GM12878 (cell line): ENCODE measurements around the gene SELENOW. TPM values are rescaled to one million over a fixed set of nuclear protein-coding genes. Genes with fewer than 3 reads are reported as not detected.

ENCODE experiments used
- ATAC-seq: fragments of 200-7000 bp; cut with Tn5 transposase; 3 replicates; pipeline ENCODE4 v1.9.1; 2020; ENCODE audit warnings: mild to moderate bottlenecking, moderate library complexity
- BruUV-seq: library from RNA; stranded (reverse); fragments of 400-500 nt; replicated peaks from 2 replicates; lab custom pipeline; 2021; lab: Mats Ljungman, UMichigan
- CTCF ChIA-PET: fragments of 300-600 bp; sonication (Branson Sonifier 250); formaldehyde crosslinking; extraction: SDS; loops from one replicate; lab custom pipeline; 2021; ENCODE audit warnings: inconsistent platforms; lab: Yijun Ruan, JAX
- POLR2A ChIA-PET: fragments of 350-600 bp; formaldehyde crosslinking; extraction: SDS; loops from one replicate; lab custom pipeline; 2021; ENCODE audit warnings: inconsistent platforms; lab: Charles Lee
- RAD21 ChIA-PET: fragments of 300-600 bp; sonication (Branson Sonifier 250); formaldehyde crosslinking; loops from one replicate; lab custom pipeline; 2023; ENCODE audit warnings: antibody characterized with exemption; ENCODE audit not compliant: unreplicated experiment; lab: Charles Lee
- SMC1A ChIA-PET: fragments of 300-600 bp; sonication (Branson Sonifier 250); formaldehyde crosslinking; loops from one replicate; lab custom pipeline; 2023; ENCODE audit not compliant: unreplicated experiment, uncharacterized antibody; lab: Charles Lee
- DNase-seq: peaks from one replicate; pipeline ENCODE4 v3.0.0-alpha.2; 2011; ENCODE audit warnings: low read depth, low spot score
- FAIRE-seq: peaks from 3 replicates; lab custom pipeline; 2011; peaks lifted over from hg19 to GRCh38; lab: Jason Lieb, UNC
- H2AFZ ChIP-seq: 2 replicates; pipeline ENCODE4 v1.6.0; 2011; ENCODE audit warnings: low read depth, low read length, control low read depth; ENCODE audit not compliant: control insufficient read depth
- H3K27ac ChIP-seq: 2 replicates; pipeline ENCODE4 v1.5.1; 2011; ENCODE audit warnings: control low read depth; ENCODE audit not compliant: control insufficient read depth, insufficient read depth
- H3K27me3 ChIP-seq, 2 experiments: replicated peaks in 1 of 2; 2 replicates each; pipeline versions ENCODE4 v1.6.0 to v1.6.1; 2011; ENCODE audit warnings: low read length in 1 of 2; ENCODE audit not compliant: control insufficient read depth in 2 of 2, insufficient read depth in 2 of 2
- H3K36me3 ChIP-seq, 2 experiments: 2 replicates each; pipeline ENCODE4 v1.5.1; 2011; ENCODE audit warnings: low read length in 1 of 2; ENCODE audit not compliant: control insufficient read depth in 2 of 2, insufficient read depth in 2 of 2
- H3K4me1 ChIP-seq: 2 replicates; pipeline ENCODE4 v1.6.1; 2011; ENCODE audit warnings: mild to moderate bottlenecking, low read length, moderate library complexity, mixed read lengths; ENCODE audit not compliant: control insufficient read depth, insufficient read depth
- H3K4me2 ChIP-seq: 2 replicates; pipeline ENCODE4 v1.6.0; 2011; ENCODE audit warnings: control low read depth; ENCODE audit not compliant: control insufficient read depth, insufficient read depth
- H3K4me3 ChIP-seq: fragments of 200-600 bp; sonication (generic); 2 replicates; pipeline ENCODE4 v1.5.1; 2016
- H3K79me2 ChIP-seq: 2 replicates; pipeline ENCODE4 v1.6.0; 2011; ENCODE audit warnings: low read length; ENCODE audit not compliant: control insufficient read depth, insufficient read depth
- H3K9ac ChIP-seq: 2 replicates; pipeline ENCODE4 v1.8.0; 2011; ENCODE audit warnings: low read length, control low read depth, mixed read lengths; ENCODE audit not compliant: control insufficient read depth, insufficient read depth
- H3K9me3 ChIP-seq: replicated peaks from 3 replicates; pipeline ENCODE4 v1.5.1; 2011; ENCODE audit warnings: mild to moderate bottlenecking, low read length; ENCODE audit not compliant: control insufficient read depth, insufficient read depth
- H4K20me1 ChIP-seq: 2 replicates; pipeline ENCODE4 v1.6.0; 2011; ENCODE audit not compliant: control insufficient read depth, insufficient read depth
- KDM1A ChIP-seq: fragments of 200-600 bp; sonication (generic); IDR thresholded peaks from 2 replicates; pipeline ENCODE4 v1.6.1; 2016; ENCODE audit warnings: borderline replicate concordance
- POLR2A ChIP-seq: IDR thresholded peaks from 2 replicates; pipeline ENCODE4 v1.6.1; 2011; ENCODE audit warnings: low read depth, mild to moderate bottlenecking, low read length
- RAD51 ChIP-seq: fragments of 450-650 bp; IDR thresholded peaks from 2 replicates; pipeline ENCODE4 v1.6.1; 2016; ENCODE audit warnings: moderate library complexity, mild to moderate bottlenecking, inconsistent platforms
- YY1 ChIP-seq: IDR thresholded peaks from 2 replicates; pipeline ENCODE4 v1.6.1; 2011; ENCODE audit warnings: low read depth, mild to moderate bottlenecking, low read length
- ZNF24 ChIP-seq: fragments of 450-650 bp; IDR thresholded peaks from 2 replicates; pipeline ENCODE4 v1.6.1; 2017; ENCODE audit warnings: antibody characterized with exemption, mild to moderate bottlenecking
- WGBS: methylation state at CpG from one replicate; pipeline ENCODE4 v1.1.6; 2016; ENCODE audit warnings: low lambda C conversion rate; ENCODE audit not compliant: insufficient replicate concordance, insufficient coverage; ENCODE audit errors: missing lambda C conversion rate; 5-methylcytosine and 5-hydroxymethylcytosine counted together
- in situ Hi-C: fragments of 300-500 bp; cut with MboI; formaldehyde crosslinking; loops from 9 replicates; pipeline ENCODE4 v1.14.3; 2018; ENCODE audit warnings: mixed read lengths
- intact Hi-C: fragments of 100-400 bp; cut with micrococcal nuclease; formaldehyde crosslinking; loops from one replicate; pipeline ENCODE4 v1.14.2; 2022; ENCODE audit not compliant: unreplicated experiment
- polyA plus RNA-seq, 11 experiments: library from polyadenylated mRNA; depleted of rRNA in 4 of 11; unstranded in 6 of 11; stranded (reverse) in 5 of 11; fragments of >200 nt; fragmentation: Nextera tagmentation in 4 of 11; fragmentation: Illumina TruSeq in 1 of 11; extraction: Ambion mirVana in 4 of 11; extraction: Trizol in 1 of 11; gene quantifications; 1 replicate in 1 of 11; 2 replicates in 10 of 11; pipeline versions ENCODE4 v1.2.1 to v1.2.3, GENCODE V29; 2011 to 2016; ENCODE audit warnings: inconsistent platforms in 2 of 11, missing spikeins in 2 of 11, low read depth in 1 of 11
- total RNA-seq, 4 experiments: library from RNA; depleted of rRNA in 3 of 4; stranded (reverse); fragments of >200 nt in 3 of 4; fragmentation: Illumina TruSeq in 1 of 4; extraction: Trizol in 1 of 4; gene quantifications; 2 replicates each; pipeline versions ENCODE4 v1.2.1 to v1.2.3, GENCODE V29; 2013 to 2021
- TF ChIP-seq, protein P1 (sequence below): IDR thresholded peaks from 2 replicates; pipeline ENCODE4 v1.6.1; 2012; ENCODE audit warnings: low read depth, low read length, improper control_type of control experiment

The SELENOW gene
- total and polyA plus RNA-seq, 10 of the 15 experiments (the other 5 are each of a cell fraction or from before 2014, with no cell fraction given): 53.3 to 186 (median 101) TPM

GRCh38 chr19:47754206-47755064 is 24.1 kb upstream of the SELENOW start (continued):
- no peak for TF ChIP-seq RAD51
- TF ChIP-seq KDM1A: no peak
- TF ChIP-seq ZNF24: no peak
- TF ChIP-seq, protein P1, sequence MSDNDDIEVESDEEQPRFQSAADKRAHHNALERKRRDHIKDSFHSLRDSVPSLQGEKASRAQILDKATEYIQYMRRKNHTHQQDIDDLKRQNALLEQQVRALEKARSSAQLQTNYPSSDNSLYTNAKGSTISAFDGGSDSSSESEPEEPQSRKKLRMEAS: no peak

DNA sequence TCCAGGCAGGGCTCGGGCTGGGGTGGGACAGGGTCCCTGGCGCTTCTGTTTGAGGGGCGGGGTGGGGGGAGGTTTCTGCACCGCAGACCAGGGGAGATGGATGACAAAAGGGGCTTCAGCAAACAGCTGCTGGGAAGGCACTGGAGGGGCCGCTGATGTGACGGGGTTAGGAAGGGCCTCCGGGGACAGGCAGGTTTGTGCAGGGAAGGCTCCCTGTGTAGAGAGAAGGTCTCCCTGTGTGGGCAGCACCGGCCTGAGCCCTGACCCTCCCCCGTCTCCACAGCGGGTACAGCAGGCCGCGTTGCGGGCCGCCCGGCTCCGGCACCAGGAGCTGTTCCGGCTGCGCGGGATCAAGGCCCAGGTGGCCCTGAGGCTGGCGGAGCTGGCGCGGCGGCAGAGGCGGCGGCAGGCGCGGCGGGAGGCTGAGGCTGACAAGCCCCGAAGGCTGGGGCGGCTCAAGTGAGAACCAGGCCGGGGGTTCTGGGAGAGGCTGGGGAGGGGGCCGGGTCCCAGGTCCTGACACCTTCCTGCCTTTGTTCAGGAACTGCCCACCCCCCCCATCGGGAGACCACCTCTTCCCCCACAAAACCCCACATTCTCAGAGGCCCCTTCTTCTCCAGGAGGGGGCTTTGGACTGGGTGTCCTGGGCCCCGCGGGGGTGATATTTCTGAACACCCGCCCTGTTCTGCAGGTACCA is 23.3 kb upstream of the SELENOW start:
- intact Hi-C loops: no loop called here
- DNase-seq (no peak), FAIRE-seq (no peak), ATAC-seq (no peak)
- ChIA-PET CTCF (interaction anchor here (0.6 kb wide), 1 partner anchor 338 kb away, joined by 3 read pairs; no protein-coding TSS in a partner anchor), SMC1A (no interaction called here), RAD21 (no interaction called here), POLR2A (interaction anchor here (0.7 kb wide), 1 partner anchor 697 kb away, joined by 3 read pairs; no protein-coding TSS in a partner anchor)
- H3K79me2 ChIP-seq: no peaks in the 10 kb centered on the region; the same call in 1 of the 2 replicates
- BruUV-seq: no TSS peak
- in situ Hi-C loops: no loop called here
- no peaks in the 10 kb centered on the region for H3K27me3 ChIP-seq
- WGBS: 92% methylated on average over 25 of the region's 36 CpGs
- H4K20me1 ChIP-seq: no peaks in the 10 kb centered on the region
- TF ChIP-seq YY1 (no peak), POLR2A (peak; percentile 28; the same call in 1 of the 2 replicates)
- H3K27ac ChIP-seq: no peak overlapping the region
- no peak overlapping the region for H2AFZ ChIP-seq
- peaks cover 29 to 54% of the 10 kb centered on the region in 2 experiments for H3K36me3 ChIP-seq
- no peak overlapping the region for H3K9ac ChIP-seq
- H3K9me3 ChIP-seq: no peaks in the 10 kb centered on the region; the same call in 2 of the 3 replicates
- H3K4me2 ChIP-seq: no peak overlapping the region
- H3K4me3 ChIP-seq: no peak overlapping the region
- no peaks in the 10 kb centered on the region for H3K4me1 ChIP-seq
